ENCODE data around the gene NR1H3. TPM values are rescaled to one million over a fixed set of nuclear protein-coding genes. Genes with fewer than 3 reads are reported as not detected.

Gene NR1H3
- total and polyA plus RNA-seq, 2 of the 4 experiments (the other 2 are of a cell fraction), result 9.1 to 13.6 TPM

- ChIA-PET POLR2A (ENCODE audit: unreplicated experiment) (no interaction called here), CTCF (no interaction called here)
- Histone ChIP-seq H3K14ac (replicated peaks; ENCODE audit: low read depth, low read length) (no peak overlapping the region), H3K36me3 (ENCODE audit: control insufficient read depth, insufficient read depth, low read length) (peaks cover 30% of the 10 kb centered on the region), H3K9me3 (ENCODE audit: control insufficient read depth, insufficient read depth, low read length) (peaks cover 5% of the 10 kb centered on the region), H2BK5ac (ENCODE audit: low read depth, low read length, poor library complexity, severe bottlenecking) (no peak overlapping the region), H3K27ac (ENCODE audit: insufficient read depth, low read length) (no peak overlapping the region), H3K4ac (ENCODE audit: low read depth, low read length) (no peak overlapping the region), H2BK120ac (ENCODE audit: low read depth, low read length) (no peak overlapping the region), H3K4me1 (ENCODE audit: control insufficient read depth, insufficient read depth, low read length) (no peaks in the 10 kb centered on the region), H2BK15ac (ENCODE audit: low read depth, low read length) (no peak overlapping the region), H3K9me1 (ENCODE audit: insufficient read depth, low read length) (peaks cover 13% of the 10 kb centered on the region; the same call in 1 of the 2 replicates), H3K4me2 (ENCODE audit: low read depth, low read length) (no peak overlapping the region), H2AK9ac (replicated peaks; ENCODE audit: low read depth, low read length, poor library complexity) (no peak overlapping the region), H4K8ac (ENCODE audit: low read depth in 2 of 2, low read length in 2 of 2) (no peak overlapping the region), H2AFZ (replicated peaks; ENCODE audit: low read length, poor library complexity) (no peak overlapping the region), H3K27me3 (ENCODE audit: control insufficient read depth, insufficient read depth, low read length) (no peaks in the 10 kb centered on the region), H3K79me1 (ENCODE audit: low read depth in 1 of 2, low read length in 2 of 2) (peaks cover 4 to 12% of the 10 kb centered on the region in 2 experiments; a peak in 2 of 4 replicates), H3K56ac (ENCODE audit: extremely low read depth, insufficient read depth, low read length) (no peak overlapping the region), H2BK20ac (ENCODE audit: low read depth, low read length) (no peak overlapping the region), H3K18ac (ENCODE audit: low read depth, low read length) (no peak overlapping the region), H3K9ac (ENCODE audit: low read depth, low read length) (no peak overlapping the region), H3K23ac (ENCODE audit: low read depth, low read length) (no peak overlapping the region), H4K91ac (ENCODE audit: insufficient read depth, low read depth, low read length) (no peak overlapping the region), H4K20me1 (ENCODE audit: insufficient read depth, low read length) (no peaks in the 10 kb centered on the region), H4K5ac (ENCODE audit: low read depth, low read length) (no peak overlapping the region), H2AK5ac (ENCODE audit: low read depth, low read length) (no peak overlapping the region), H3K4me3 (ENCODE audit: insufficient read depth, low read depth, low read length) (no peak overlapping the region)
- DNase-seq (no peak), ATAC-seq (ENCODE audit: low read depth) (no peak)
- TF ChIP-seq CHD1 (IDR thresholded peaks at IDR 0.05; ENCODE audit: low read depth, low read length) (no peak), MAFK (IDR thresholded peaks at IDR 0.05; ENCODE audit: low read depth, low read length) (no peak), MXI1 (IDR thresholded peaks at IDR 0.05; ENCODE audit: borderline replicate concordance, low read depth, low read length) (no peak), RFX5 (IDR thresholded peaks at IDR 0.05; ENCODE audit: low read depth, low read length) (no peak), RAD21 (IDR thresholded peaks at IDR 0.05; ENCODE audit: low read length) (no peak), POLR2A (IDR thresholded peaks at IDR 0.05; ENCODE audit: low read depth, low read length) (no peak), SMC3 (IDR thresholded peaks at IDR 0.05; ENCODE audit: low read depth, low read length) (no peak), NFE2L2 (IDR thresholded peaks at IDR 0.05; ENCODE audit: low read depth, low read length) (no peak), USF2 (IDR thresholded peaks at IDR 0.05; ENCODE audit: low read depth, low read length) (no peak), ELK1 (IDR thresholded peaks at IDR 0.05; ENCODE audit: borderline replicate concordance, low read depth, low read length) (no peak), CTCF (conservative IDR thresholded peaks at IDR 0.05; ENCODE audit: low read depth, low read length) (no peak), CEBPB (IDR thresholded peaks at IDR 0.05; ENCODE audit: low read depth, low read length) (no peak), RCOR1 (IDR thresholded peaks at IDR 0.05; ENCODE audit: insufficient replicate concordance, low read length) (no peak), MAZ (IDR thresholded peaks at IDR 0.05; ENCODE audit: borderline replicate concordance, low read depth, low read length) (no peak), BHLHE40 (IDR thresholded peaks at IDR 0.05; ENCODE audit: low read depth, low read length) (no peak), FOS (IDR thresholded peaks at IDR 0.05; ENCODE audit: low read depth, low read length) (no peak)
- no CpG with 5 or more reads among the region's 1 CpG for WGBS, 2 experiments (ENCODE audit: extremely low coverage in 2 of 2, insufficient read length in 1 of 2)
- intact Hi-C loops (cut with micrococcal nuclease) (no loop called here), in situ Hi-C loops (cut with MboI; ENCODE audit: low sequenced_read_pairs) (no loop called here), dilution Hi-C loops (cut with HindIII; ENCODE audit: low sequenced_read_pairs, unreplicated experiment) (no loop called here)
- no TSS peak for BruUV-seq (replicated peaks)
Measured at GRCh38 chr11:47302853-47303252, 45.1 kb downstream of the NR1H3 start.
